GM12892 (cell line): ENCODE measurements around the gene SRMS.

Experiments
- POLR2A ChIP-seq: IDR thresholded peaks from 2 replicates; pipeline ENCODE4 v1.6.1; 2011; ENCODE audit warnings: low read depth, low read length, control low read depth
- POLR2AphosphoS5 ChIP-seq: IDR thresholded peaks from 2 replicates; pipeline ENCODE4 v1.6.1; 2011; ENCODE audit warnings: low read depth, low read length, control low read depth
- TAF1 ChIP-seq: IDR thresholded peaks from 2 replicates; pipeline ENCODE4 v1.6.1; 2011; ENCODE audit warnings: low read depth, mild to moderate bottlenecking, control low read depth, low read length, borderline replicate concordance

GRCh38 chr20:63551068-63551467 lies 3.5 kb upstream of the SRMS start:
- TF ChIP-seq POLR2A: no peak
- no peak for TF ChIP-seq POLR2AphosphoS5
- no peak for TF ChIP-seq TAF1
